PFSK-1 (cell line): ENCODE data around the gene SRD5A3.

Experiments used
- POLR2AphosphoS5 ChIP-seq: IDR thresholded peaks from 2 replicates; pipeline ENCODE4 v1.6.1; 2012; ENCODE audit warnings: low read depth, mild to moderate bottlenecking, control low read depth, low read length, moderate library complexity
- SIN3A ChIP-seq: IDR thresholded peaks from 2 replicates; pipeline ENCODE4 v1.6.1; 2012; ENCODE audit warnings: mild to moderate bottlenecking, low read length, moderate library complexity, borderline replicate concordance; ENCODE audit not compliant: insufficient read depth
- TAF1 ChIP-seq: IDR thresholded peaks from 2 replicates; pipeline ENCODE4 v1.6.1; 2012; ENCODE audit warnings: low read length, control low read depth, borderline replicate concordance; ENCODE audit not compliant: insufficient read depth
- TF ChIP-seq, protein P1 (sequence below), 2 experiments: IDR thresholded peaks; 2 replicates each; pipeline versions ENCODE4 v1.6.1 to v1.8.0; 2011 to 2012; ENCODE audit warnings: low read depth in 2 of 2, low read length in 2 of 2, control low read depth in 1 of 2, inconsistent platforms in 1 of 2, mild to moderate bottlenecking in 1 of 2, moderate library complexity in 1 of 2; ENCODE audit not compliant: insufficient read depth in 1 of 2

DNA sequence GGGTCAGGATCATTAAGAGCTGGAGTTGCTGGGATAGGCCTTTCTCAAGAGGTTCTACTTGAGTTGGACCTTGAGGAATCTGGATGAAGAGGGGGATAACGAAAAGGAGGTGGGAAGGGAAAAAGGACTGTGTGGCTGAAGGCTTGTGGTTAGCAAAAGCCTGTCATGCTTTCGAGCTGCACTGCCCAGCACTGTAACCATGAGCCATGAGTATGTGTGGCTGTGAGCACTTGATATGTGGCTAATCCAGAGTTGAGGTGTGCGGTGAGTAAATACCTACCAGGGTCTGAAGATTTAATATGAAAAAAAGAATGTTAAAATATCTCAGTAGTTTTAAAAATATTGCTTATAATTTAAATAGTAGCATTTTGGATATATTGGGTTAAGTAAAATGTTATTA lies 61.1 kb downstream of the SRD5A3 start:
- TF ChIP-seq POLR2AphosphoS5 (no peak), SIN3A (no peak), TAF1 (no peak)
- TF ChIP-seq, protein P1, sequence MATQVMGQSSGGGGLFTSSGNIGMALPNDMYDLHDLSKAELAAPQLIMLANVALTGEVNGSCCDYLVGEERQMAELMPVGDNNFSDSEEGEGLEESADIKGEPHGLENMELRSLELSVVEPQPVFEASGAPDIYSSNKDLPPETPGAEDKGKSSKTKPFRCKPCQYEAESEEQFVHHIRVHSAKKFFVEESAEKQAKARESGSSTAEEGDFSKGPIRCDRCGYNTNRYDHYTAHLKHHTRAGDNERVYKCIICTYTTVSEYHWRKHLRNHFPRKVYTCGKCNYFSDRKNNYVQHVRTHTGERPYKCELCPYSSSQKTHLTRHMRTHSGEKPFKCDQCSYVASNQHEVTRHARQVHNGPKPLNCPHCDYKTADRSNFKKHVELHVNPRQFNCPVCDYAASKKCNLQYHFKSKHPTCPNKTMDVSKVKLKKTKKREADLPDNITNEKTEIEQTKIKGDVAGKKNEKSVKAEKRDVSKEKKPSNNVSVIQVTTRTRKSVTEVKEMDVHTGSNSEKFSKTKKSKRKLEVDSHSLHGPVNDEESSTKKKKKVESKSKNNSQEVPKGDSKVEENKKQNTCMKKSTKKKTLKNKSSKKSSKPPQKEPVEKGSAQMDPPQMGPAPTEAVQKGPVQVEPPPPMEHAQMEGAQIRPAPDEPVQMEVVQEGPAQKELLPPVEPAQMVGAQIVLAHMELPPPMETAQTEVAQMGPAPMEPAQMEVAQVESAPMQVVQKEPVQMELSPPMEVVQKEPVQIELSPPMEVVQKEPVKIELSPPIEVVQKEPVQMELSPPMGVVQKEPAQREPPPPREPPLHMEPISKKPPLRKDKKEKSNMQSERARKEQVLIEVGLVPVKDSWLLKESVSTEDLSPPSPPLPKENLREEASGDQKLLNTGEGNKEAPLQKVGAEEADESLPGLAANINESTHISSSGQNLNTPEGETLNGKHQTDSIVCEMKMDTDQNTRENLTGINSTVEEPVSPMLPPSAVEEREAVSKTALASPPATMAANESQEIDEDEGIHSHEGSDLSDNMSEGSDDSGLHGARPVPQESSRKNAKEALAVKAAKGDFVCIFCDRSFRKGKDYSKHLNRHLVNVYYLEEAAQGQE (IDR thresholded peaks at IDR 0.05; ENCODE audit: insufficient read depth in 1 of 2, low read depth in 2 of 2, low read length in 2 of 2) = no peak
